Measurements from ENCODE around the gene UBXN10.

UBXN10 gene

GRCh38 chr1:20198296-20198695, 12.4 kb downstream of the UBXN10 start:
- TF ChIP-seq CTCF (IDR thresholded peaks at IDR 0.05; ENCODE audit: control extremely low read depth, extremely low read depth, low read depth, missing control alignments), result no peak
- CTCF ChIA-PET, result no interaction called here
- POLR2A ChIA-PET, result no interaction called here
- no peak for DNase-seq (ENCODE audit: extremely low spot score)

- ChIA-PET POLR2A (no interaction called here), CTCF (no interaction called here)
- no peak for TF ChIP-seq CTCF (IDR thresholded peaks at IDR 0.05; ENCODE audit: control extremely low read depth, extremely low read depth, low read depth, missing control alignments)
- no peak for DNase-seq (ENCODE audit: extremely low spot score)
These were observed 13.0 kb downstream of the UBXN10 start for GRCh38 chr1:20198918-20199317.

- ChIA-PET CTCF (interaction anchor here (1.0 to 1.1 kb wide), 2 partner anchors 12 to 47 kb away, joined by 3 read pairs; no protein-coding TSS in a partner anchor), POLR2A (no interaction called here)
- TF ChIP-seq CTCF (IDR thresholded peaks at IDR 0.05; ENCODE audit: control extremely low read depth, extremely low read depth, low read depth, missing control alignments), result no peak
- no peak for DNase-seq (ENCODE audit: extremely low spot score)
These were observed 13.5 kb downstream of the UBXN10 start for GRCh38 chr1:20199403-20199802.

- no peak for TF ChIP-seq CTCF (IDR thresholded peaks at IDR 0.05; ENCODE audit: control extremely low read depth, extremely low read depth, low read depth, missing control alignments)
- ChIA-PET CTCF (interaction anchor here (1.0 to 1.1 kb wide), 3 partner anchors 12 to 48 kb away, joined by 3 to 4 read pairs (median 3); no protein-coding TSS in a partner anchor), POLR2A (no interaction called here)
- DNase-seq (ENCODE audit: extremely low spot score), result no peak
These were observed 13.9 kb downstream of the UBXN10 start for GRCh38 chr1:20199840-20200239.

DNA sequence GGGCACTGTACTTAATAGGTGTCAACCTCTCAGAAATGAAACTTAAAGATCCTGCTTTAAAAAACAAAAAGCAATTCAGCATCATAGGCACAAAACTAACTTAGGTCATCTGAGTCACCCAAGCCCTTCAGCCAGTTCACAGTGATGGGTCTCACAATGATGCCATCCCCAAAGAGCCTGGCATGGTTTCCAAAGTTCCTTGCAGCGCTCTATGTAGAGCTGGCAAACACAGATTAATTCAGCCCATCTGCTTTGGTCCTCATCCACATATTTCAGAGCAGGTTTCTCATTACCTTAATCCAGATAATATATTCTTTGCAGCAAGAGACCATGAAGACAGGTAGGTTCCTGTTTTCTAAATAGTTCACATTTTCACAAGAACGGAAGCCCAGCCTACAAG, 15.1 kb downstream of the UBXN10 start:
- TF ChIP-seq CTCF (IDR thresholded peaks at IDR 0.05; ENCODE audit: control extremely low read depth, extremely low read depth, low read depth, missing control alignments), result no peak
- ChIA-PET CTCF (interaction anchor here (3.0 kb wide), 1 partner anchor 12 kb away, joined by 19 read pairs; no protein-coding TSS in a partner anchor), POLR2A (no interaction called here)
- no peak for DNase-seq (ENCODE audit: extremely low spot score)

GRCh38 chr1:20202166-20202565, 16.3 kb downstream of the UBXN10 start:
- ChIA-PET POLR2A (no interaction called here), CTCF (interaction anchor here (1.2 to 3.0 kb wide), 2 partner anchors 11 to 227 kb away, joined by 3 to 19 read pairs; no protein-coding TSS in a partner anchor)
- no peak for TF ChIP-seq CTCF (IDR thresholded peaks at IDR 0.05; ENCODE audit: control extremely low read depth, extremely low read depth, low read depth, missing control alignments)
- DNase-seq (ENCODE audit: extremely low spot score), result no peak

DNA sequence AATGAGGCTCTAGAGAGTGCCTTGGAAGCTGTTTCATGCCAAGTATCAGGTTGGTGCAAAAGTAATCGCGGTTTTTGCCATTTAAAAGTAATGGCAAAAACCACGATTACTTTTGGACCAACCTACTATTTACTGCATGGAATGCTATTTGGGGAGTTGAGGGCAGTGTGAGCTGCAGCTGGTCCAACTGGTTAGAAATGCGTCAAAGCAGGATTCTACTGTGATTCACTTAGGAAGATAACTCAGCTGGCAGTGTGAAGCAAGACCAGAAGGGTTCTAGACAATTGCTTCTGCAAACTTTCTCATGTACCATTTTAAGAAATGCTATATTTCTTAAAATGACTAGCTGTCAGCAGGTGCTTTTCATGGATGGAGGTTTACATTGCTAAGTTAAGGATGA, 21.6 kb downstream of the UBXN10 start:
- no peak for TF ChIP-seq CTCF (IDR thresholded peaks at IDR 0.05; ENCODE audit: control extremely low read depth, extremely low read depth, low read depth, missing control alignments)
- ChIA-PET CTCF (interaction anchor here (1.8 to 2.0 kb wide), 2 partner anchors 9 to 12 kb away, joined by 6 read pairs; no protein-coding TSS in a partner anchor), POLR2A (no interaction called here)
- DNase-seq (ENCODE audit: extremely low spot score), result no peak
